HEK293T (cell line): ENCODE data around the gene MAPKAPK3.

ENCODE experiments used
- ARNT ChIP-seq: fragments of 450-650 bp; IDR thresholded peaks from 2 replicates; pipeline ENCODE4 v1.6.1; 2017; ENCODE audit warnings: mild to moderate bottlenecking
- BHLHE40 ChIP-seq: fragments of 450-650 bp; IDR thresholded peaks from 2 replicates; pipeline ENCODE4 v1.6.1; 2016; ENCODE audit warnings: mild to moderate bottlenecking, moderate library complexity, borderline replicate concordance
- CTBP1 ChIP-seq: fragments of 450-650 bp; IDR thresholded peaks from 2 replicates; pipeline ENCODE4 v1.6.1; 2016; ENCODE audit warnings: borderline replicate concordance
- ELF4 ChIP-seq: fragments of 450-650 bp; IDR thresholded peaks from 2 replicates; pipeline ENCODE4 v1.6.1; 2017; ENCODE audit warnings: antibody characterized with exemption
- FOXA1 ChIP-seq: fragments of 450-650 bp; IDR thresholded peaks from 2 replicates; pipeline ENCODE4 v1.6.1; 2016; ENCODE audit warnings: mild to moderate bottlenecking
- FOXM1 ChIP-seq: fragments of 450-650 bp; IDR thresholded peaks from 2 replicates; pipeline ENCODE4 v1.6.1; 2017; ENCODE audit warnings: mild to moderate bottlenecking, borderline replicate concordance
- L3MBTL2 ChIP-seq: fragments of 450-650 bp; conservative IDR thresholded peaks from 2 replicates; pipeline ENCODE4 v1.6.1; 2016; ENCODE audit warnings: mild to moderate bottlenecking
- LEF1 ChIP-seq: fragments of 450-650 bp; IDR thresholded peaks from 2 replicates; pipeline ENCODE4 v1.6.1; 2017; ENCODE audit warnings: mild to moderate bottlenecking, borderline replicate concordance
- PKNOX1 ChIP-seq: fragments of 450-650 bp; IDR thresholded peaks from 2 replicates; pipeline ENCODE4 v1.6.1; 2016
- SP1 ChIP-seq: fragments of 450-650 bp; IDR thresholded peaks from 2 replicates; pipeline ENCODE4 v1.6.1; 2017
- SUZ12 ChIP-seq: fragments of 450-650 bp; IDR thresholded peaks from 2 replicates; pipeline ENCODE4 v1.6.1; 2016; ENCODE audit warnings: mild to moderate bottlenecking
- TARDBP ChIP-seq: fragments of 450-650 bp; IDR thresholded peaks from 2 replicates; pipeline ENCODE4 v1.6.1; 2016
- ZNF384 ChIP-seq: fragments of 450-650 bp; IDR thresholded peaks from 2 replicates; pipeline ENCODE4 v1.6.1; 2016

- no peak for TF ChIP-seq SP1
- no peak for TF ChIP-seq LEF1
- TF ChIP-seq ARNT: no peak
- no peak for TF ChIP-seq BHLHE40
- TF ChIP-seq FOXM1: no peak
- no peak for TF ChIP-seq ELF4
- TF ChIP-seq TARDBP: no peak
- TF ChIP-seq PKNOX1: no peak
- no peak for TF ChIP-seq SUZ12
- no peak for TF ChIP-seq FOXA1
- TF ChIP-seq L3MBTL2: no peak
- TF ChIP-seq CTBP1: no peak
- TF ChIP-seq ZNF384: no peak
Measured at GRCh38 chr3:50696276-50696675, 79.3 kb downstream of the MAPKAPK3 start.
